Measurements from ENCODE around the gene WEE1. TPM values are rescaled to one million over a fixed set of nuclear protein-coding genes. Genes with fewer than 3 reads are reported as not detected.

The WEE1 gene
- total and polyA plus RNA-seq, 10 of the 15 experiments (the other 5 are each of a cell fraction or from before 2014, with no cell fraction given): 13.8 to 69.5 (median 45.4) TPM

GRCh38 chr11:9524001-9524400, 49.5 kb upstream of the WEE1 start (continued):
- TF ChIP-seq RAD21 (IDR thresholded peaks at IDR 0.05; ENCODE audit: insufficient read depth, low read depth, low read length) (no peak), TAF1 (IDR thresholded peaks at IDR 0.05; ENCODE audit: borderline replicate concordance, low read depth, low read length) (no peak), RAD51 (IDR thresholded peaks at IDR 0.05) (no peak), BMI1 (IDR thresholded peaks at IDR 0.05; ENCODE audit: borderline replicate concordance) (no peak), SMARCA5 (IDR thresholded peaks at IDR 0.05) (no peak), YY1 (IDR thresholded peaks at IDR 0.05; ENCODE audit: low read depth, low read length) (no peak)

DNA sequence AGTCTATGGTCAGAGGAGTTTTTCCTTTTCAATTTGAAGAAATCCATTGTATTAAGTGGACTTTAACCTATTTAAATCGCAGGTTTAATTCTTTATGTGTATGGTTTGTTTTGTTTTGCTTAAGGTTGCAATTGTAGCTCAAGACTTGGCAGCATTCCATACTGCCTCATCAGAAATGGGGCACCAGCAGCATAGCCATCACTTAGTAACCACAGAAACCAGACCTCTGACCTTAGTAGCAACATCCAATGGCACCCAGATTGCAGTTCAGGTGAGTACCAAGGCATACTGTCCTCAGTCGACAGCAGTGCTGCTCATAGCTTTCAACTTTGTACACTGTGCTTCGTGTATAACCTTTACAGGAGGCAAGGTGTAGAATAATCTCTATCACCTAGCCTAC, 48.4 kb upstream of the WEE1 start:
- H3K36me3 ChIP-seq (ENCODE audit: control insufficient read depth in 2 of 2, insufficient read depth in 2 of 2, low read length in 1 of 2): peaks cover 2 to 4% of the 10 kb centered on the region in 2 experiments; a peak in 3 of 4 replicates
- H3K4me3 ChIP-seq: no peak overlapping the region
- intact Hi-C loops (cut with micrococcal nuclease; ENCODE audit: unreplicated experiment) (no loop called here), in situ Hi-C loops (cut with MboI) (no loop called here)
- TF ChIP-seq RAD51 (IDR thresholded peaks at IDR 0.05) (no peak), EP300 (IDR thresholded peaks at IDR 0.05; ENCODE audit: borderline replicate concordance in 1 of 2, control insufficient read depth in 1 of 2, low read depth in 2 of 2, low read length in 2 of 2) (no peak), SPI1 (IDR thresholded peaks at IDR 0.05; ENCODE audit: borderline replicate concordance, insufficient read depth, low read depth, low read length) (no peak), POLR2AphosphoS5 (IDR thresholded peaks at IDR 0.05; ENCODE audit: low read length) (no peak), ZNF274 (IDR thresholded peaks at IDR 0.05; ENCODE audit: insufficient read depth, insufficient read length) (no peak)
- H3K27ac ChIP-seq (ENCODE audit: control insufficient read depth, insufficient read depth): no peak overlapping the region
- no peaks in the 10 kb centered on the region for H3K4me1 ChIP-seq (ENCODE audit: control insufficient read depth, insufficient read depth, low read length)
- no peak for DNase-seq (ENCODE audit: low read depth, low spot score)
- no peaks in the 10 kb centered on the region for H3K79me2 ChIP-seq (ENCODE audit: control insufficient read depth, insufficient read depth, low read length)
- BruUV-seq (replicated peaks): no TSS peak
- RAD21 ChIA-PET (ENCODE audit: unreplicated experiment): no interaction called here
- no peaks in the 10 kb centered on the region for H3K9me3 ChIP-seq (replicated peaks; ENCODE audit: control insufficient read depth, insufficient read depth, low read length)
- POLR2A ChIA-PET: no interaction called here
- no peak overlapping the region for H2AFZ ChIP-seq (ENCODE audit: control insufficient read depth, low read depth, low read length)
- H3K27me3 ChIP-seq (replicated peaks in 1 of 2; ENCODE audit: control insufficient read depth in 2 of 2, insufficient read depth in 2 of 2, low read length in 1 of 2): no peaks in the 10 kb centered on the region
- CTCF ChIA-PET: interaction anchor here (1.5 to 4.1 kb wide), 4 partner anchors 9 to 448 kb away, joined by 3 to 22 read pairs (median 6); no protein-coding TSS in a partner anchor
- no peak for FAIRE-seq
- WGBS (ENCODE audit: insufficient coverage, insufficient replicate concordance, low lambda C conversion rate, missing lambda C conversion rate): 100% methylated on average over 3 of the region's 3 CpGs
- no peak overlapping the region for H3K4me2 ChIP-seq (ENCODE audit: control insufficient read depth, insufficient read depth)
- SMC1A ChIA-PET (ENCODE audit: uncharacterized antibody, unreplicated experiment): interaction anchor here (0.7 to 1.8 kb wide), 4 partner anchors 10 to 88 kb away, joined by 3 to 5 read pairs (median 4); no protein-coding TSS in a partner anchor
- H4K20me1 ChIP-seq (ENCODE audit: control insufficient read depth, insufficient read depth): no peaks in the 10 kb centered on the region
- ATAC-seq: no peak
- H3K9ac ChIP-seq (ENCODE audit: control insufficient read depth, insufficient read depth, low read length): no peak overlapping the region

All from GM12878 (cell line).